Kidney (tissue), 14 donors: ENCODE data around the gene XIAP. TPM values are rescaled to one million over a fixed set of nuclear protein-coding genes. Genes with fewer than 3 reads are reported as not detected.

Experiments used
- DNase-seq, 5 donors: peaks; one replicate each; pipeline ENCODE4 v3.0.0-alpha.2; 2013 to 2020
- FAIRE-seq: peaks from 2 replicates; lab custom pipeline; 2012; peaks lifted over from hg19 to GRCh38; lab: Jason Lieb, UNC
- H3K27ac ChIP-seq, 2 donors: one replicate each; pipeline ENCODE4 v1.7.0; 2013; ENCODE audit warnings: low read depth in 2 of 2, low read length in 2 of 2, inconsistent platforms in 1 of 2
- H3K27me3 ChIP-seq: one replicate; pipeline ENCODE4 v1.7.1; 2013; ENCODE audit warnings: low read length, inconsistent platforms; ENCODE audit not compliant: control insufficient read depth, insufficient read depth
- H3K36me3 ChIP-seq, 3 donors: one replicate each; pipeline versions ENCODE4 v1.7.0 to v1.7.1; 2013; ENCODE audit warnings: low read length in 3 of 3, control low read depth in 1 of 3, inconsistent platforms in 1 of 3; ENCODE audit not compliant: insufficient read depth in 3 of 3, control insufficient read depth in 2 of 3
- H3K4me1 ChIP-seq, 3 donors: one replicate each; pipeline versions ENCODE4 v1.7.0 to v1.7.1; 2013; ENCODE audit warnings: low read length in 3 of 3, inconsistent platforms in 1 of 3, low read depth in 1 of 3; ENCODE audit not compliant: control insufficient read depth in 2 of 3, insufficient read depth in 2 of 3
- H3K4me3 ChIP-seq, 3 donors: one replicate each; pipeline versions ENCODE4 v1.7.0 to v1.8.1; 2013; ENCODE audit warnings: low read length in 3 of 3, control low read depth in 1 of 3, inconsistent platforms in 1 of 3
- H3K9ac ChIP-seq, 3 donors: one replicate each; pipeline versions ENCODE4 v1.7.0 to v1.7.1; 2013; ENCODE audit warnings: low read length in 3 of 3, control low read depth in 1 of 3, inconsistent platforms in 1 of 3
- H3K9me3 ChIP-seq, 3 donors: one replicate each; pipeline versions ENCODE4 v1.7.0 to v1.7.1; 2013; ENCODE audit warnings: low read length in 3 of 3, control low read depth in 1 of 3, inconsistent platforms in 1 of 3; ENCODE audit not compliant: control insufficient read depth in 2 of 3, insufficient read depth in 1 of 3
- CTCF ChIP-seq: IDR thresholded peaks from 3 replicates; pipeline ENCODE4 v1.5.1; 2012; ENCODE audit warnings: mild to moderate bottlenecking, moderate library complexity, borderline replicate concordance; ENCODE audit not compliant: insufficient read depth; ENCODE audit errors: extremely low read depth
- intact Hi-C: fragments of 100-400 bp; cut with DNase I; formaldehyde crosslinking; loops from one replicate; pipeline ENCODE4 v1.11.1; 2022
- polyA plus RNA-seq: library from polyadenylated mRNA; stranded (reverse); fragments of 350-450 nt; fragmentation: Illumina TruSeq; extraction: RNeasy Lipid Tissue Mini Kit (QIAGEN cat#74804); gene quantifications from one replicate; pipeline ENCODE4 v1.2.3, GENCODE V29; 2014; ENCODE audit warnings: low read depth, low replicate concordance; ENCODE audit not compliant: insufficient read depth
- total RNA-seq: library from RNA; stranded (reverse); fragmentation: NEBNext Ultra II Directional; extraction: Animal tissue kit (Norgen Biotek cat#: 25700); gene quantifications from one replicate; pipeline ENCODE4 v1.2.1, GENCODE V29; 2021
- donor health status: control.
- donor health status: control.
- donor health status: control.
- donor health status: control.
- donor health status: control.
- donor health status: DM: yes; HTN: yes; CAD: no.
- donor health status: Normal renal cell carcinoma (clear cell type).

The XIAP gene
- total and polyA plus RNA-seq, 2 donors from 2014 or later: 29.0 to 70.9 TPM

- no peak for FAIRE-seq
- H3K36me3 ChIP-seq: no peaks in the 10 kb centered on the region
- H3K27ac ChIP-seq: peak overlapping the region; percentile 90 to 94
- no peaks in the 10 kb centered on the region for H3K9me3 ChIP-seq
- no peak for TF ChIP-seq CTCF
- H3K4me1 ChIP-seq: no peaks in the 10 kb centered on the region
- peak overlapping the region; percentile 65 to 83 (median 76) for H3K4me3 ChIP-seq
- no peaks in the 10 kb centered on the region for H3K27me3 ChIP-seq
- intact Hi-C loops: no loop called here
- peak overlapping the region; percentile 60 to 89 (median 80) for H3K9ac ChIP-seq
- peak; percentile 23 to 79 (median 59) for DNase-seq
Measured at GRCh38 chrX:123959281-123960063, 99.6 kb downstream of the XIAP start.

GRCh38 chrX:123960956-123961267 is 101.1 kb downstream of the XIAP start:
- no peaks in the 10 kb centered on the region for H3K27me3 ChIP-seq
- peak overlapping the region; percentile 67 to 99 (median 90) for H3K9ac ChIP-seq
- DNase-seq (no peak), FAIRE-seq (no peak)
- peak overlapping the region; percentile 98 to 99 for H3K27ac ChIP-seq
- peak overlapping the region; percentile 74 to 94 (median 85) for H3K4me3 ChIP-seq
- H3K9me3 ChIP-seq: no peaks in the 10 kb centered on the region
- intact Hi-C loops: no loop called here
- no peak for TF ChIP-seq CTCF
- H3K4me1 ChIP-seq: no peaks in the 10 kb centered on the region
- no peaks in the 10 kb centered on the region for H3K36me3 ChIP-seq

- Histone ChIP-seq H3K4me1 (no peaks in the 10 kb centered on the region), H3K36me3 (no peaks in the 10 kb centered on the region), H3K4me3 (peak within 1 kb of the TSS; percentile 77 to 94 (median 85)), H3K27ac (peak within 1 kb of the TSS; percentile 98 to 99), H3K27me3 (no peaks in the 10 kb centered on the region), H3K9ac (peak within 1 kb of the TSS; percentile 90 to 99 (median 93)), H3K9me3 (no peaks in the 10 kb centered on the region)
- intact Hi-C loops: no loop called here
- FAIRE-seq (no peak), DNase-seq (peak; percentile 86 to 95 (median 88))
- no peak for TF ChIP-seq CTCF
Measured at GRCh38 chrX:123961268-123962005, 101.6 kb downstream of the XIAP start, which contains the start of gene STAG2. STAG2 (plus strand) TSS chrX:123961706; CDS start chrX:124022628, 60,922 bp downstream.
